GM12865 (cell line): ENCODE measurements around the gene RNF31.
A peak's percentile ranks its signal among the peaks of the same experiment; 100 is the strongest.
"Not testable (repeated sequence)": the region's sequence is repeated elsewhere in the genome, so short reads cannot be mapped to it uniquely, and the experiment has no call there.

Experiments used
- DNase-seq: peaks from one replicate; pipeline ENCODE4 v3.0.0; 2010; ENCODE audit warnings: low read depth
- H3K4me3 ChIP-seq: 2 replicates; pipeline ENCODE4 v1.5.1; 2011; ENCODE audit warnings: mild to moderate bottlenecking, low read depth, low read length, control low read depth
- TF ChIP-seq, protein P1 (sequence below): IDR thresholded peaks from 2 replicates; pipeline ENCODE4 v1.5.1; 2011; ENCODE audit warnings: low read length, control low read depth, low read depth, inconsistent platforms; ENCODE audit not compliant: insufficient read depth; ENCODE audit errors: missing control alignments

The RNF31 gene

DNA sequence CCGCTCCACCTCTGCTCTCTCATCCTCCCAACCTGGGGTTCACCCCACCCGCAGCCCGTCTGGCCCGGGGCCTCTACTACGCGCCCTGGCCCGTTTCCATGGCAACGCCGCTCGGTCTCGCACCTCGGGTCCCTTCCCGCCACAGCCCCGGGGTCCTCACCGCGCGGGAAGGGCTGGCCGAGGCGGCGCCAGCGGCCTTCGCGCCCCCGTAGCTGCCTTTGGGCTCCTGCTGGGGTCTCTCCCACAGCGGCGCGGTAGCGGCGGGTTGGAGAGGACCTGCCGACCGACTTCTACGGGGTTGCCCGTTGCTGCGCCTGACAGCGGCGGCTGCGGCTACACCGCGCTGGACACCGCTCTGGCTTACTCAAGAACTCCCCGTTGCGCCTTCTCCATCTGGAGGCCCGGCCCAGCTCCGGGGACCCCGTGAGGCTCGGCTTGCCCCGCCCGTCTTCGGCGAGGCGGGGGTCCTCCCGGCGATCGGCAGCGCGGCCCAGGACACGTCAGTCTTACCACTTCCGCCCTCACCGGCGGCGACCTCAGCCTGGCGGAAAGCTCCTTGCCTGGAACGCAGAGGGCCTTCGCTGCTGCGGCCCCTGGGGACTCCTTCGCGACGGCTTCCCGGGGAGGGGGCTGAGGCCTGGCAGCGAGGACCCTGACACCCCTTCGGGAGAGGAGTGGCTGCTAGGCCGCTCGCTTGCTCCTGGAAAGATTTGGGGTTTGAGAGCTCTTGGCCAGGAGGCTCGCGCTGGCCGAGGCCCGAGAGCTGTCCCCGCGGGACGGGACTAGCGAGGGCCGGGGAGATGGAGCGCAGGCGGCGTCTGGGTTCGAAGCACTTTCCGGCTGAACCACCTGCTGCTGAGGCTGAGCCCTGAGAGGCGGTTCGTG lies 48.1 kb downstream of the RNF31 start, which contains the start of gene TM9SF1:
TM9SF1 (minus strand) TSS at position 256 of the 885 bp plus-strand sequence. CDS start 422 bp downstream, outside the sequence.
- TF ChIP-seq, protein P1, sequence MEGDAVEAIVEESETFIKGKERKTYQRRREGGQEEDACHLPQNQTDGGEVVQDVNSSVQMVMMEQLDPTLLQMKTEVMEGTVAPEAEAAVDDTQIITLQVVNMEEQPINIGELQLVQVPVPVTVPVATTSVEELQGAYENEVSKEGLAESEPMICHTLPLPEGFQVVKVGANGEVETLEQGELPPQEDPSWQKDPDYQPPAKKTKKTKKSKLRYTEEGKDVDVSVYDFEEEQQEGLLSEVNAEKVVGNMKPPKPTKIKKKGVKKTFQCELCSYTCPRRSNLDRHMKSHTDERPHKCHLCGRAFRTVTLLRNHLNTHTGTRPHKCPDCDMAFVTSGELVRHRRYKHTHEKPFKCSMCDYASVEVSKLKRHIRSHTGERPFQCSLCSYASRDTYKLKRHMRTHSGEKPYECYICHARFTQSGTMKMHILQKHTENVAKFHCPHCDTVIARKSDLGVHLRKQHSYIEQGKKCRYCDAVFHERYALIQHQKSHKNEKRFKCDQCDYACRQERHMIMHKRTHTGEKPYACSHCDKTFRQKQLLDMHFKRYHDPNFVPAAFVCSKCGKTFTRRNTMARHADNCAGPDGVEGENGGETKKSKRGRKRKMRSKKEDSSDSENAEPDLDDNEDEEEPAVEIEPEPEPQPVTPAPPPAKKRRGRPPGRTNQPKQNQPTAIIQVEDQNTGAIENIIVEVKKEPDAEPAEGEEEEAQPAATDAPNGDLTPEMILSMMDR = no peak
- peak within 1 kb of the TSS; percentile 77 for H3K4me3 ChIP-seq
- peak; percentile 96 for DNase-seq

DNA sequence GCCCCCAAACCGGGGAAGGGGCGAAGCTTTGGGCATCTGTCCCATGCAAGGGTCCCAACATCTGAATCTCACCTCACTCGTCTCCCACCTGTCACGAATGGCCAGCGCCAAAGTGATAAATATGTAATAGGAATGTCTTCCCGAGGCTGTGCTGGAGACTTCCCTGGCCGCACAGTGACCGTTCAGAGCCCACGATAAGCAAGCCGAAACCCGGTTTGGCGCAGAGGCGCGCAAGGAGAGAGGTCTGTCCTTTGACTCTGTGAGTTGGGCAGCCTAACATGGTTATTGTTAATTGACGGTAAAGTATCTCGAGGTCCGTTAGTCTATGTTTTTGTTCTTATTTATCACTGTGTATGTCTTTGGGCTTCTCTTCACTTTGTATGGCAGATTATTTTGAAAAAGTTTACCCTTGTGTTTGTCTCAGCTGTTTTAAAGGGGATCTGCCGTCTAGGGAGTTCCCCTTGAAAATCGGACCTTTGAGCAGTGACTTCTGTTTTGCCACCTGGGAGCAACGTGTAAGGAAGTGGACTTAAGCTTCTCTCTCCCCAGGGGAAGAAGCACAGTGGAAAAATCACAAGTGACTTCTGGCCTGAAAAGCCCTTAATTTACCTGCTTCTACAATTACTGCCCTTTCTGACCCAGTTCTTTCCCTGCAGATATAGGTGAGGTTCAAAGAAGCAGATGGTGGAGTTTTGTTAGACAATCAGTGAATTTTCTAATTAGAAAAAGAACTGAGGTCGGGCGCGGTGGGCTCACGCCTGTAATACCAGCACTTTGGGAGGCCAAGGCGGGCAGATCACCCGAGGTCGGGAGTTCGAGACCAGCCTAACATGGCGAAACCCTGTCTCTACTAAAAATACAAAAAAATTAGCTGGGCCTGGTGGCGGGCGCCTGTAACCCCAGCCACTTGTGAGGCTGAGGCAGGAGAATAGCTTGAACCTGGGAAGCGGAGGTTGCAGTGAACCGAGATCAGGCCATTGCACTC lies 49.1 kb downstream of the RNF31 start:
- TF ChIP-seq, protein P1 = no peak

DNA sequence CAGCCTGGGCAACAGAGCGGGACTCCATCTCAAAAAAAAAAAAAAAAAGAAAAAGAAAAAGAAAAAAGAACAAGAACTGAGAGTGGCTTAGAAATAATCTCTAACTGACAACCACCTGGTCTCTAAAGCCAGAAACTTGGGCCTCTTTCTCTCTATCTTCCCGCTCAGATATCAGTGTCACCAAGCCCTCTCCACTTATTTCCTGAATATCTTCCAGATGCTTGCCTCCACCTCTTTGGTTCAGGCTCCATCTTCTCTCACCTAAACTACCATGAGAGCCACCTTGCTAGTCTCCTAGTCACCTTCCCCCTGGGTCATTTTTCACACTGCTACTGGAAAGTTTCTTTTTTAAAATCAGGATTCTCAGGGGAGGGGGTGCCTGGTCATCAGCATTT lies 49.8 kb downstream of the RNF31 start:
- TF ChIP-seq, protein P1 = no peak
- H3K4me3 ChIP-seq = peak overlapping the region; percentile 77
- DNase-seq = no peak

More for the DNA sequence above, 49.1 kb downstream of the RNF31 start:
- peak overlapping the region; percentile 77 for H3K4me3 ChIP-seq
- DNase-seq = peak; percentile 75

DNA sequence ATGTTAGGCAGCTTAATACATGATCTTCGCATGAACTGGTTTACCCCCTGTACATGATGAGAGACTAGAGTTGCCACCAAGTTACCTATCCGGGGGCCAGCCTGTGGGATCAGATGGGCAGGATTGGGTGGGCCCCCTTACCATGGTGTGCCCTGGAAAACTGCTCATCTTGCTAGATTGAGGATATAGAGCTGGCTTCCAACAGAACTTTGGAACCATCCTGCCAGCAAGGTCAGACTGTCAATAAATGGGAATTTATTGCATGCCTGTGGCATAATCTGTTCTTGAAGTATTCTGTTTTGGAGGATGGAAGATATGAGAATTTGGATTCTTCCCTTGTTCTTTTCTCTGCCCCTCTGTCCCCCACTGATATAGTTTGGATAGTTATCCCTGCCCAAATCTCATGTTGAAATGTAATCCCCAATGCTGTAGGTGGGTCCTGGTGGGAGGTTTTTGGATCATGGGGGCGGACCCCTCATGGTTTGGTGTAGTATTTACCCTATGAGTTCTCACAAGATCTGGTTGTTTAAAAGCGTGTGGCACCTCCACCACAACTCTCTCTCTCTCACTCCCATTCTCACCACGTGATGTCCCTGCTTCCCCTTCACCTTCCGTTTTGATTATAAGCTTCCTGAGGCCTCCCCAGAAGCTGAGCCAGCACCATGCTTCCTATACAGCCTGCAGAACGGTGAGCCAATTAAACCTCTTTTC lies 51.7 kb downstream of the RNF31 start:
- no peak for DNase-seq
- H3K4me3 ChIP-seq = no peak overlapping the region
- TF ChIP-seq, protein P1 = no peak

DNA sequence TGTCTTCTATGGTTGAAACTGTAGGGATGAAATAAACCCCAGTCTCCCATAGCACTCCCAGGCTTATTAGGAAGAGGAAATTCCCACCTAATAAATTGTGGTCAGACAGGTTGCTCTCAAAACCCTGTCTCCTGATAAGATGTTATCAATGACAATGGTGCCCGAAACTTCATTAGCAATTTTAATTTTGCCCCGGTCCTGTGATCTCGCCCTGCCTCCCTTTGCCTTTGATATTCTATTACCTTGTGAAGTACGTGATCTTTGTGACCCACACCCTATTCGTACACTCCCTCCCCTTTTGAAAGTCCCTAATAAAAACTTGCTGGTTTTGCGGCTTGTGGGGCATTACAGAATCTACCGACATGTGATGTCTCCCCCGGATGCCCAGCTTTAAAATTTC lies 55.2 kb downstream of the RNF31 start:
- DNase-seq, H3K4me3 ChIP-seq: not testable (repeated sequence)

DNA sequence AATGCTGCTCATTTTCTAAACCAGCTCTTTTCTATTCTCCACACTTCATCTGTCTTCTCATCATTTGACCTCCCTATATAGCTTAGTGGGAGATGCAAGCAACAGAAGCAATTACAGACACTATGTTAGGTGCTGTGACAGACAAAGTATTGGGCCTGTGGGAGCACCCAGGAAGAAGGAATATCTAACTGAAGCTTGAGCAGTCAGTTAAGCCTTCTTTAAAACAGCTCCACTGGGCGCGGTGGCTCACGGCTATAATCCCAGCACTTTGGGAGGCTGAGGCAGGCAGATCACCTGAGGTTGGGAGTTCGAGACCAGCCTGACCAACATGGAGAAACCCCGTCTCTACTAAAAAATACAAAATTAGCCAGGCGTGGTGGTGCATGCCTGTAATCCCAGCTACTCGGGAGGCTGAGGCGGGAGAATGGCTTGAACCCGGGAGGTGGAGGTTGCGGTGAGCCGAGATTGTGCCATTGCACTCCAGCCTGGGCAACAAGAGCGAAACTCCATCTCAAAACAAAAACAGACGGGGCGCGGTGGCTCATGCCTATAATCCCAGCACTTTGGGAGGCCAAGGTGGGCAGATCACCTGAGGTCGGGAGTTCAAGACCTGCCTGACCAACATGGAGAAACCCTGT lies 56.1 kb downstream of the RNF31 start:
- not testable (repeated sequence) for H3K4me3 ChIP-seq, DNase-seq
